GM13976 (cell line): ENCODE data around the gene CPA1.

ENCODE experiments used
- DNase-seq: peaks from one replicate; pipeline ENCODE4 v3.0.0; 2012; ENCODE audit warnings: low spot score
- in situ Hi-C: fragments of 300-500 bp; cut with MboI; formaldehyde crosslinking; loops from one replicate; pipeline ENCODE4 v1.12.0; 2022; ENCODE audit warnings: low sequenced_read_pairs, mixed read lengths, inconsistent platforms; ENCODE audit not compliant: unreplicated experiment
- TF ChIP-seq, protein P1 (sequence below): IDR thresholded peaks from 2 replicates; pipeline ENCODE4 v1.5.1; 2012; ENCODE audit warnings: borderline replicate concordance, mild to moderate bottlenecking; ENCODE audit not compliant: insufficient read depth; ENCODE audit errors: extremely low read depth, missing control alignments, control extremely low read depth

The CPA1 gene

DNA sequence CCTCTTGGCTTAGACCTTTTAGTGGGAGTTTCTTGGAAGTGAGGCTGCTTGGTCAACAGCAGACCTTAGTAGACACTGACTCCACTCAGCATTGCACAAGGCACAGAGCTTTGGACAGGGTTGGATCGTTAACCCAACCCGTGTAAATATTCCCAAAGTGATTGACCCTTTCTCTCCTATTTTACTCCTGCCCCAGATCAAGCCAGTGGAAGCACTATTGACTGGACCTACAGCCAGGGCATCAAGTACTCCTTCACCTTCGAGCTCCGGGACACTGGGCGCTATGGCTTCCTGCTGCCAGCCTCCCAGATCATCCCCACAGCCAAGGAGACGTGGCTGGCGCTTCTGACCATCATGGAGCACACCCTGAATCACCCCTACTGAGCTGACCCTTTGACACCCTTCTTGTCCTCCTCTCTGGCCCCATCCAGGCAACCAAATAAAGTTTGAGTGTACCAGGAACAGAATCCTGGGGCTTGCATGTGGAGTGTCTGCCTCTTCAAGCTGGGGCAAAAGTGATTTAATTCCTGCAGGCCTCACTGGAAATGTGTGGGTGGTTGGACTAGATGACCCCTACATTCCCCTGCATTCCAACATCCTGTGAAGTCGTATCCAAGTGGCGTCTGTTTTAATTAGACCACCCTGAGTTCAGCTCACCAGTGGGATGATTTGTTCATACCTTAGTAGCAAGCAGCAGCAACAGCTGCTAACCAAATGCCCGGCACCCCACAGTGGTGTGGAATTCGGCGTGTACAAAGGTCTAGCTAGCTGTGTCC is 7.5 kb downstream of the CPA1 start:
- TF ChIP-seq, protein P1, sequence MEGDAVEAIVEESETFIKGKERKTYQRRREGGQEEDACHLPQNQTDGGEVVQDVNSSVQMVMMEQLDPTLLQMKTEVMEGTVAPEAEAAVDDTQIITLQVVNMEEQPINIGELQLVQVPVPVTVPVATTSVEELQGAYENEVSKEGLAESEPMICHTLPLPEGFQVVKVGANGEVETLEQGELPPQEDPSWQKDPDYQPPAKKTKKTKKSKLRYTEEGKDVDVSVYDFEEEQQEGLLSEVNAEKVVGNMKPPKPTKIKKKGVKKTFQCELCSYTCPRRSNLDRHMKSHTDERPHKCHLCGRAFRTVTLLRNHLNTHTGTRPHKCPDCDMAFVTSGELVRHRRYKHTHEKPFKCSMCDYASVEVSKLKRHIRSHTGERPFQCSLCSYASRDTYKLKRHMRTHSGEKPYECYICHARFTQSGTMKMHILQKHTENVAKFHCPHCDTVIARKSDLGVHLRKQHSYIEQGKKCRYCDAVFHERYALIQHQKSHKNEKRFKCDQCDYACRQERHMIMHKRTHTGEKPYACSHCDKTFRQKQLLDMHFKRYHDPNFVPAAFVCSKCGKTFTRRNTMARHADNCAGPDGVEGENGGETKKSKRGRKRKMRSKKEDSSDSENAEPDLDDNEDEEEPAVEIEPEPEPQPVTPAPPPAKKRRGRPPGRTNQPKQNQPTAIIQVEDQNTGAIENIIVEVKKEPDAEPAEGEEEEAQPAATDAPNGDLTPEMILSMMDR = no peak
- DNase-seq = no peak
- in situ Hi-C loops = no loop called here

DNA sequence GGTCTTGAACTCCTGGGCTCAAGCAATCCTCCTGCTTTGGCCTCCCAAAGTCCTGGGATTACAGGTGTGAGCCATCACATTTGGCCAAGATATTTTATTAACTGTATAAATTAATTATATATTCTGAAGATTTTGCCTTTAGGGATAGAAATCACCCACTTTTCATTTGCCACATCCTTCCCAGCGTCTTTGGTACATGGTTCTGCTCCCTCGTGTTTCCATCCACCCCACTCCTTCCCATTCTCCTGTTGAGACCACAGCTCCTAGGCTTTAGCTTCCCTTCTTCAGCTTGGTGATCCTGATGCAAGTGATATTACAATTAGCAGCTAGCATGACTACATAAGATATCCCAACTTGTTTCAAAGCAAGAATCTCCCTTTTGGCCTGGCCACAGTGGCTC is 8.4 kb downstream of the CPA1 start:
- in situ Hi-C loops = no loop called here
- TF ChIP-seq, protein P1 = no peak

DNA sequence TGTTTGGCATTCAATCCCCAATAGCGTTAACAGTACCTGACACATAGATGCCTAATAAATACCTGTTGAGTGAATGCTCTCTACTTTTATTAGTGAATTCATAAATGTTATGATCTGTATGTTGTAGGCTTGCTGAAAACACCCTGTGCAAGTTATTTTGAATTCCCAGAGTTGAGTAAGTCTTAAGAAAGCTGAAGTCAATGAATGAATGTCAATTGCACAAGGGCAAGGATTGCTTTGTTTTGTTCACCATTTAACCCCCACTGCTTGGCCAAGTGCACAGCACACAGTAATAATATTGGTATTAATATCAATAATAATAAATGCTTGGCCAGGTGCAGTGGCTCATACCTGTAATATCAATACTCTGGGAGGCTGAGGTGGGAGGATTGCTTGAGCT is 10.2 kb downstream of the CPA1 start:
- TF ChIP-seq, protein P1 = no peak
- in situ Hi-C loops = no loop called here

More for the DNA sequence above, 8.4 kb downstream of the CPA1 start:
- no peak for DNase-seq

DNA sequence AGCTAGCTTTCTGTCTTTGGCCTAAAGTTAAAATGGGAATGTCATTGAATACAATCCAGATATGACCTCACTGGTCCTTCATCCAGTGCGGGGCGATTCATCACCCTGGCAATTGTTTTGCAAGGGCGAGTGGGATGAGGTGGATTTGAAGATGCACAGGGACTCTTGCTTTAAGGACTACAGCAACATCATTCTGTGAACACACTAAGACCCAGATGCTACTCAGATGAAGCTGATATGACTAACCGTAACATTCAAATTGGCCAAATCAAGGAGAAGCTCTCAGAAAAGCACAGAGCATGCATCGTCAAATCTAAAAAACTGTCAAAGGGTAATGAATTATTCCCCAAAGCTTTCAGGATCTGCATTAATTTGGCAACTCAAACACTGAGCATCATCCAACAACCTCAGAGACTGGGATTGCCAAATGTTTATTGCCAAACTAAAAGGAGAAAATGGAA is 12.8 kb downstream of the CPA1 start:
- TF ChIP-seq, protein P1 = no peak
- in situ Hi-C loops = no loop called here
- DNase-seq = no peak

More for the DNA sequence above, 10.2 kb downstream of the CPA1 start:
- DNase-seq = no peak

DNA sequence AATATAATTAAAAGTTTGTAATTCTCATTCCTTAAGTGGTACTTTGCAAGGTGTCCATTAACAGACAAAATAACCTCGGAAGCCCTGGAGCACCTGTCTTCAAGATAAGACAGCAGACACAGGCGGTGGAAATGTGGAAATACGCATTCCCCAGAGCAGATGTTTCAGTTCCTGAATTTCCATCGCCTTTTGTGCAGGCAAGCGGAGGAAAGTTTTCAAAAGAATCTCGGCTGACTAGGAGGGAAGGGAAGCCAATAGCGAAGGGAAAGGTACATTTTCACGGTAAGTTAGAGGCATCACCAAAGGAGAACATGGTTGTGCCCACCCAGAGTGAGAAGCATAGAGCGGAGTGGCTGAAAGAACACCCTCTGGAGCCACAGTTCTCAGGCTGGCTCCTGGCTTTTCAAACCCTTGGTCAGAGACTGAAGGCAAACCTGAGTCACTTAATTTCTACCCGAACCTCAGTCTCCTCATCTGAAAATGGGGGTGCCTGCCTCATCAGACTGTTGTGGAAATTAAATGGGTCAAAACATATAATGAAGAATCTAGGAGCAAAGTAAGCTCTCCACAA is 13.6 kb downstream of the CPA1 start:
- TF ChIP-seq, protein P1 = no peak
- in situ Hi-C loops = no loop called here
- DNase-seq = no peak

DNA sequence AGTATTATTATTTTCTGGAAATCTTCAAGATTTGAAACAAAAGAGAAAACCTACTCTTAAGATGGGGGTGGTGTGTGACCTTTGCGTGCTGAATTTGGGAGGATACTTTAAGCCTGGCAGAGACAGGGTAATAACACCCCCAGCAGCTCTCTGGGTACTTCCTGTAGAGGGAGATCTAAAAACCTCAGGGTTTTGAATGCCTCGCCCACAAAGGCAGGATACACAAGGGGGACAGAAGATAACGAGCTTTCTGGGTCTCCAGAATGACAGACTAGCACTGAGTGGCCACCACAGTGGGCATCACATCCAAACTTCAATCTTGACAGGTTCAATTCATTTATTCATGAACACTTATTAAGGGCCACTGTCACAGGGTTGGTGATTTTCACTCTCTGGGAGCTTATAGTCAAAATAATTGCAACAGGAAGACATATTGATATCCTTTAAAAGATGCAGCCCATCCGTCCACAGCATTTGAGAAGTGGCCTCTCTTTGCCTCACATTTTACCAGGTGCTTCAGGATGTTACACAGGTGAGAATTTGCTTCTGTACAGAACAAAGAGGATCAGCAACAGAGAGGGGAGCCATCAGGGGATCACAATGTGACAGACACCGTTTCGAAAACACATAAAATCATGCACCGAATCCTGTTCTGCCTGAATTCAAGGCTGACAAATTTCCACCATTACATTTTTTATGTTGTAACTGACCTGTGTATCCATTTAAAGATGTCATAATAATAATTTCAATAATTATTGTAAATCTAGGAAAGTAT is 14.3 kb downstream of the CPA1 start:
- DNase-seq = no peak
- in situ Hi-C loops = no loop called here
- TF ChIP-seq, protein P1 = no peak
